Adipocyte (in vitro differentiated cells): ENCODE results near the gene GLIS2.
"Not testable (repeated sequence)": the region's sequence is repeated elsewhere in the genome, so short reads cannot be mapped to it uniquely, and the experiment has no call there.

Experiments
- DNase-seq: peaks from one replicate; pipeline ENCODE4 v3.0.0-alpha.2; 2015; ENCODE audit warnings: low read depth
- H3K27me3 ChIP-seq: replicated peaks from 2 replicates; pipeline ENCODE4 v1.7.0; 2013; ENCODE audit warnings: mild to moderate bottlenecking, low read length, moderate library complexity; ENCODE audit not compliant: control insufficient read depth, insufficient read depth
- H3K36me3 ChIP-seq: 2 replicates; pipeline ENCODE4 v1.7.0; 2013; ENCODE audit warnings: low read length, mild to moderate bottlenecking, moderate library complexity; ENCODE audit not compliant: control insufficient read depth, insufficient read depth, severe bottlenecking
- H3K4me1 ChIP-seq: 2 replicates; pipeline ENCODE4 v1.7.0; 2013; ENCODE audit warnings: mild to moderate bottlenecking, low read length, moderate library complexity; ENCODE audit not compliant: control insufficient read depth, insufficient read depth
- H3K4me3 ChIP-seq: 2 replicates; pipeline ENCODE4 v1.7.0; 2013; ENCODE audit warnings: mild to moderate bottlenecking, low read length, moderate library complexity
- H3K9ac ChIP-seq: 2 replicates; pipeline ENCODE4 v1.7.0; 2013; ENCODE audit warnings: mild to moderate bottlenecking, low read length, moderate library complexity
- H3K9me3 ChIP-seq: 2 replicates; pipeline ENCODE4 v1.7.0; 2013; ENCODE audit warnings: mild to moderate bottlenecking, low read length, moderate library complexity; ENCODE audit not compliant: control insufficient read depth

The GLIS2 gene

DNA sequence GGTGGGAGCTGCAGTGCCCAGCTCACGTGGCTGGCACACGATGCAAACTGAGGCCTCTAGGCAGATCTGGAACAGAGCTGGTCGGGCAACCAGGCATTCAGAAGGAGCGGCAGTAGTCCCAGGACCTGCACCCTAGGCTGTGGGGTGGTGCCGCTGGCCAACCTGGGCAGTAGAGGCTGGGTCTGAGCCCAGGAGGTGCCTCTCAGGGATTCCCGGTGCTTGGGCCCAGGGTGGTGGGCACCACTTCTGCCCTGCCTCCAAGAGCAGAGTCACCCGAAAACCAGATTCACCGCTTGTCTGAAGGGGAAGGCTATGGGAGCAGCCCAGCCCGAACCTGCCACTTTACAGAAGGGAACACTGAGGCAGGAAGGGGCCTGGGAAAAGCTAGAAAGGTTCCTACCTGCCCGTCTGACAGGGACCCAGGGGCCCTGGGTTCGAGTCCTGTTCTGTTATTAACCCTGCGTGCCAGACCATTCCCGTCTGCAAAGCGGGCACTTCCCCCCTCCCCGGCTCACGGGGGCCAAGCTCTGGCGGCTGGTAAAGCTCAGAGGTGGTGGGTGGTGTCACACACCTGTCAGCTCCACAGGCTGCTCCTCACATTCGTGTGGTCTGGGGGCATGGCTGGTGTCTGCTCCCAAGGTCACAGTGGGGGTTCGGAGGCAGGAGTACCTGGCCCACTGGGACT is 16.9 kb downstream of the GLIS2 start:
- no peaks in the 10 kb centered on the region for H3K9me3 ChIP-seq
- no peak for DNase-seq
- H3K4me3 ChIP-seq, result no peak overlapping the region
- no peak overlapping the region for H3K9ac ChIP-seq
- no peaks in the 10 kb centered on the region for H3K27me3 ChIP-seq
- H3K36me3 ChIP-seq, result peaks cover 32% of the 10 kb centered on the region
- H3K4me1 ChIP-seq, result peaks cover 13% of the 10 kb centered on the region

DNA sequence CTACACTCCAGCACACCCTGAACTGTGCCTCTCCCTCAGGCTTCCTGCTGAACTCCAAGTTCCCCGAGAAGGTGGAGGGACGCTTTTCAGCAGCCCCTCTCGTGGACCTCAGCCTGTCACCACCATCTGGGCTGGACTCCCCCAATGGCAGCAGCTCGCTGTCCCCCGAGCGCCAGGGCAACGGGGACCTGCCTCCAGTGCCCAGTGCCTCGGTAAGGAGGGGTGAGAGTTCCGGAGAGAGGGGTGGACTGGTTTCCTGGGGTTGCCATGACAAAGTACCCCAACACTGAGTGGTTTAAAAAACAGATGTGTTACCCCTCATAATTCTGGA is 17.4 kb downstream of the GLIS2 start:
- Histone ChIP-seq H3K36me3 (peaks cover 32% of the 10 kb centered on the region), H3K27me3 (no peaks in the 10 kb centered on the region)
- DNase-seq, result no peak

DNA sequence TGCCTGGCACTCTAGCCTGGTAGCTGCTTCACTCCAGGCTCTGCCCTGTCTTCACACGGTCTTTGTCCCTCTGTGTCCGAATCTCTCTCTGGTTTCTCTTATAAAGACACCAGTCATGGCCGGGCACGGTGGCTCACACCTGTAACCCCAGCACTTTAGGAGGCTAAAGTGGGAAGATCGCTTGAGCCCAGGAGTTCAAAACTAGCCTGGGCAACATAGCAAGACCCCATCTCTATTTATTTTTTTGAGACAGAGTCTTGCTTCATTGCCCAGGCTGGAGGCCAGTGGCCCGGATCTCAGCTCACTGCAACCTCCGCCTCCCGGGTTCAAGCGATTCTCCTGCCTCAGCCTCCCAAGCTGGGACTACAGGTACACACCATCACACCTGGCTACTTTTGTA is 17.8 kb downstream of the GLIS2 start:
- not testable (repeated sequence) for H3K9ac ChIP-seq, DNase-seq, H3K27me3 ChIP-seq, H3K4me3 ChIP-seq, H3K4me1 ChIP-seq, H3K9me3 ChIP-seq
- H3K36me3 ChIP-seq, result peaks cover 32% of the 10 kb centered on the region

More for the DNA sequence above, 17.4 kb downstream of the GLIS2 start:
- H3K9ac ChIP-seq, result no peak overlapping the region
- peaks cover 8% of the 10 kb centered on the region for H3K4me1 ChIP-seq
- no peaks in the 10 kb centered on the region for H3K9me3 ChIP-seq
- H3K4me3 ChIP-seq, result no peak overlapping the region

DNA sequence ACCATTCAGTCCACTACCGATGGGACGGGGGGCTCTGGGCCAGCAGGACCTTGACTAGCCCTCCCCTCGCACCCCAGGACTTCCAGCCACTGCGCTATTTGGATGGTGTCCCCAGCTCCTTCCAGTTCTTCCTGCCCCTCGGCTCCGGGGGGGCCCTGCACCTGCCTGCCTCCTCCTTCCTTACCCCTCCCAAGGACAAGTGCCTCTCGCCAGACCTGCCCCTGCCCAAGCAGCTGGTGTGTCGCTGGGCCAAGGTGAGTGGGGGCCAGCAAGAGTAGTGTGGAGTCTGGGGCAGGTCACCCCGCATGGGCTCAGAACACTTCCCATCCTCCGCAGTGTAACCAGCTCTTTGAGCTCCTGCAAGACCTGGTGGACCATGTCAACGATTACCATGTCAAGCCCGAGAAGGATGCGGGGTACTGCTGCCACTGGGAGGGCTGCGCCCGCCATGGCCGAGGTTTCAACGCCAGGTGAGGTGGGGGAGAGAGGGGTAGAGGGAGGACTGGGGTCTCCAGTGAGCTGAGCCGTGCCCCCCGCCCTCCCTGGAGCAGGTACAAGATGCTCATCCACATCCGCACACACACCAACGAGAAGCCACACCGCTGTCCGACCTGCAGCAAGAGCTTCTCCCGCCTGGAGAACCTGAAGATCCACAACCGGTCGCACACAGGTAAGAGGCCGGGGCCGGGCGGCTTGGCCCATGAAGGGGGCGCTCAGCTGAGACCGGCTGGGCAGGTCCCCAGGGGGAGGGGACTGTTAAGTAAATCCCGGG is 19.0 kb downstream of the GLIS2 start:
- Histone ChIP-seq H3K36me3 (peaks cover 32% of the 10 kb centered on the region), H3K9ac (no peak overlapping the region), H3K27me3 (no peaks in the 10 kb centered on the region), H3K9me3 (no peaks in the 10 kb centered on the region), H3K4me3 (no peak overlapping the region), H3K4me1 (no peaks in the 10 kb centered on the region)
- DNase-seq, result no peak

DNA sequence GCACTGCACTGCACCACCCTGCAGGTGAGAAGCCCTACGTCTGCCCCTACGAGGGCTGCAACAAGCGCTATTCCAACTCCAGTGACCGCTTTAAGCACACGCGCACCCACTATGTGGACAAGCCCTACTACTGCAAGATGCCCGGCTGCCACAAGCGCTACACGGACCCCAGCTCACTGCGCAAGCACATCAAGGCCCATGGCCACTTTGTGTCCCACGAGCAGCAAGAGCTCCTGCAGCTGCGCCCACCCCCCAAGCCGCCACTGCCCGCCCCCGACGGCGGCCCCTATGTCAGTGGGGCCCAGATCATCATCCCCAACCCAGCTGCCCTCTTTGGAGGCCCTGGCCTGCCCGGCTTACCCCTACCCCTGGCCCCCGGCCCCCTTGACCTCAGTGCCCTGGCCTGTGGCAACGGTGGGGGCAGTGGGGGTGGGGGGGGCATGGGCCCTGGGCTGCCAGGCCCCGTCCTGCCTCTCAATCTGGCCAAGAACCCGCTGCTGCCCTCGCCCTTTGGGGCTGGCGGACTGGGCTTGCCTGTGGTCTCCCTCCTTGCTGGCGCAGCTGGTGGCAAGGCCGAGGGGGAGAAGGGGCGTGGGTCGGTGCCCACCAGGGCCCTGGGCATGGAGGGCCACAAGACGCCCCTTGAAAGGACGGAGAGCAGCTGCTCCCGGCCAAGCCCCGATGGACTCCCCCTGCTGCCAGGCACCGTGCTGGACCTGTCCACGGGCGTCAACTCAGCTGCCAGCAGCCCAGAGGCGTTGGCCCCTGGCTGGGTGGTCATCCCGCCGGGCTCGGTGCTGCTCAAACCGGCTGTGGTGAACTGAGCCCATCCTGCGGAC is 21.1 kb downstream of the GLIS2 start:
- peaks cover 45% of the 10 kb centered on the region for H3K36me3 ChIP-seq
- no peak overlapping the region for H3K4me3 ChIP-seq
- no peaks in the 10 kb centered on the region for H3K4me1 ChIP-seq
- no peaks in the 10 kb centered on the region for H3K9me3 ChIP-seq
- no peak overlapping the region for H3K9ac ChIP-seq
- DNase-seq, result no peak
- no peaks in the 10 kb centered on the region for H3K27me3 ChIP-seq

DNA sequence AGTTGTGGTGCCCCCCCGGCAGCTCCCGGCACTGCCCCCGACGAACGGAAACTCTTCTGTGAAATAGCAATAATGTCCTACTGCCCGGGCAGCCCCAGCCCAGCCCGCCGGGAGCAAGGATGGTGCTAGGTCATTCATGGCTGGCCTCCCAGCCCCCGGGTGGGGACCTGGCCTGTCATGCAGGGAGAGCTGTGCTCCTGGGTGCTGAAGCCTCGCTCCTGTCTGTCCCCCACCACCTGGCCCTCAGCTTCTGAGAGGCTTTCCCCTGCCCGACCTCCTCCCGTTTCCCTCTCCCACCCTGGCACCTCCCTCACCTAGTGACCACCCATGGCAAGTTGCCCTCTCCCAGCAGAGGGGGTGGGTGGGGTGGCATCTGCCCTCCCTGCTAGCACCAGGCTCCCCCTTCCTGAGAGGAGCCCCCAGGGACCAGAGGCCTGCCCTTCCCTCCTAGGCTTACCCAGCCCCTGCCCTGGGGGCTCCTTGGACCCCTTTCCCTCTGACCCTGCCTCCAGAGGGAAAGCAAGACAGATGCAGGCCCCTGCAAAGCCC is 21.7 kb downstream of the GLIS2 start:
- no peaks in the 10 kb centered on the region for H3K9me3 ChIP-seq
- H3K4me3 ChIP-seq, result no peak overlapping the region
- DNase-seq, result no peak
- H3K4me1 ChIP-seq, result no peaks in the 10 kb centered on the region
- no peak overlapping the region for H3K9ac ChIP-seq
- H3K27me3 ChIP-seq, result no peaks in the 10 kb centered on the region
- peaks cover 39% of the 10 kb centered on the region for H3K36me3 ChIP-seq

DNA sequence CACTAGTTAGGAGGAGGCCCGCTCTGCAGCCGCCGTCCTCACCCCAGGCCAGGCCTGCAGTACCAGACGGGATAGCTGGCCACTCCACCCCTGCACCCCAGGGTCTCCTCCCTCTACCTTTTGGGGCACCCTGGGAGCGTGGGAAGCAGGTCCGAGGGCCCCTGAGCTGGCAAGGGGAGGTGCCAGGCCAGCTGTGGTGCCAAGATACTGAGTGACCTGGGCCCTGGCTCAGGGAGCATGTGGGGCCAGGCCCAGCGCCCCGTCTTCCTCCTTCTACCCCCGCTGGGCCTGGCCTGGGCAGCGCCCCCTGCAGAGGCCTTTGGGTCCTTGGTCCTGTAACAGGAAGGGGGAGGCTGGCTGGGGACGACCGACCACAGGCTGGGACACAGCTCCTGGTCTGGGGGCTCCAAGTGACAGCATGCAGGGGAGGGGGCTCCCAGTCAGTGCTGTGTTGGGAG is 22.3 kb downstream of the GLIS2 start:
- H3K4me1 ChIP-seq, result no peaks in the 10 kb centered on the region
- H3K27me3 ChIP-seq, result no peaks in the 10 kb centered on the region
- no peak overlapping the region for H3K4me3 ChIP-seq
- DNase-seq, result no peak
- H3K9ac ChIP-seq, result no peak overlapping the region
- H3K36me3 ChIP-seq, result peaks cover 38% of the 10 kb centered on the region
- no peaks in the 10 kb centered on the region for H3K9me3 ChIP-seq

DNA sequence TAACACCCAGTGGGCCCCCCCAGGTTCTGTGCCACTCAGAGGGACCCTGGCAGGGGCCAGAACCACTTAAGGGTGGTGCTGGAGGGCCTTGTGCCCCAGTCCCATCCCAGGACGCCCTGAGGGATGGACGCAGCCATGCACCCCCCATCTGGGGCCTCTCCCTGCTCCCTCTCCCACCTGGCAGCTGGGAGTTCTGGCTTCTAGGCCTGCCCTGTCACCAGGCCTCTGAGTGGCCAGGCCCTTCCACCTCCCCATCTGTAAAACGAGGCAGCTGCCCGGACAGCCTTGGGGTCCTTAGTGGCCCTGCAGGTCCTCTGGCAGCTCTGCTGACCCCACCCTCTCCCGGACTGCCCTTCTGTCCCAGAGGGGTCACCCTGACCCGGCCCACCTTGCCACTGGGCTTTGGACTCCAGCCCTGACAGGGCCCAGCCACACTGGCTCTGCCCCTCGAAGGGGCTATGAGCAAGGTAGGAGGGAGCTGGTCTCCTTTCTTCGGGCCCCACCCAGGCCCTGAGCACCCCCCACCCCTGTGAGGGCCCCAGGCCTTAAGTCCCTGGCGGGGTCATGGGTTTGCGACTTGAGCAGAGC is 22.9 kb downstream of the GLIS2 start:
- H3K9ac ChIP-seq, result no peak overlapping the region
- no peaks in the 10 kb centered on the region for H3K9me3 ChIP-seq
- H3K36me3 ChIP-seq, result peaks cover 32% of the 10 kb centered on the region
- H3K4me3 ChIP-seq, result no peak overlapping the region
- no peaks in the 10 kb centered on the region for H3K27me3 ChIP-seq
- no peaks in the 10 kb centered on the region for H3K4me1 ChIP-seq
- DNase-seq, result no peak

DNA sequence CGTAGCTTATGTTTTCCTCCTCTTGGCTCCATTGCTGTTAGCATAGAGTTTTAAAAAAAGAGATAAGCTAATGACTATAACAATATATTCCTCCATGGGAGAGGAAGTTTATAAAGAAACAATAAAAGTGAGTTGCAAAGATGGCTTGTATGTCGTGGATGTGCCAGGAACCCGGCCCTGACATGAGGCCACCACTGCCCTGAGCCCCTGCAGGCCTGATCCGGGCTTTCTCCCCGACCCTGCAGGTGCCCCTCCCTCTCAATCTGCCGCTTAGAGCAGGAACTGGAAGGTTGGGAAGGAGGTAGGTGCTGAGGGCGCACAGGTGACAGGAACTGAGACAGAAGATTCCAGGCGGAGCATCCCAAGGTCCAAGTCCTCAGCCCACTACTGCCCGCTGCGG is 23.6 kb downstream of the GLIS2 start:
- no peaks in the 10 kb centered on the region for H3K9me3 ChIP-seq
- H3K4me3 ChIP-seq, result no peak overlapping the region
- H3K4me1 ChIP-seq, result no peaks in the 10 kb centered on the region
- no peak for DNase-seq
- H3K36me3 ChIP-seq, result peaks cover 32% of the 10 kb centered on the region
- H3K9ac ChIP-seq, result no peak overlapping the region
- no peaks in the 10 kb centered on the region for H3K27me3 ChIP-seq

DNA sequence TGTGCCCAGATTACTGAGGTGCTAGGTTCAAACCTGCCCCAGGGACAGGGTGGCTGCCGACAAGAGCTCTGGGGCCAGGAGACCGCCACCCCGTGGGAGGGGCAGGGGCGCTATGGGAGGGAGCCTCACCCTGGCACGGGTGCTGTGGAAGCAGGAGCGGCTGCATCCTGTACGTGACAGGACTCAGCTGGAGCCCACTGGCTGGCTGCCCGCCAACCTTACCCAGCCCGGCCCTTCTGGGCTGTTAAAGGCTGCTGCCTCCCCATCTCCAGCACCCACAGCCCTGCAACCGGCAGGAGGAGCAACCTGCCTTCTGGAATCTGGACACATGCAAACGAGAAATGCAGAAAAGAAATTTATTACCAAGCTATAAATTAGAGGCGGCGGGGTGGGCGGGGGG is 24.0 kb downstream of the GLIS2 start:
- H3K9me3 ChIP-seq, result no peaks in the 10 kb centered on the region
- H3K36me3 ChIP-seq, result peaks cover 29% of the 10 kb centered on the region
- DNase-seq, result no peak
- no peaks in the 10 kb centered on the region for H3K27me3 ChIP-seq
- H3K4me1 ChIP-seq, result no peaks in the 10 kb centered on the region
- H3K9ac ChIP-seq, result no peak overlapping the region
- H3K4me3 ChIP-seq, result no peak overlapping the region

DNA sequence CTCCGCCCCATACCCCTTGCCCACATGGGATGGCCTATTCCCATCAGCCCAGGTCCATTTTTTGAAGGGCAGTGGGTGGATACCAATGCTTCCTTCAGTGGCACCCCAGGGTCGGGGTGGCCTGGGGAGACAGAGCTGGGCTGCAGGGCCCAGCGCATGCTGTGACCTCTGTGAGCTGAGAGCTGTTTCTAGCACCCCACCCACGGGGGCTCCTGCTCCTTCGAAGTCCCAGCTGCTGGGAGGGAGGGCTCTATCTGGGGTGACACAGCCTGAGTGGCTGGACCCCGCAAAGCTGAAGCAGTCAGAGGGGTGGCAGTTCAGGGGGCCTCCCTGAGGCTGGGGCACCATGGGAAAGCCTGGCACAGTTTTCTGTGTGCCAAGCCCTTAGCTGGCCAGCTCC is 24.6 kb downstream of the GLIS2 start:
- DNase-seq, result no peak
- no peaks in the 10 kb centered on the region for H3K27me3 ChIP-seq
- H3K4me3 ChIP-seq, result no peak overlapping the region
- no peak overlapping the region for H3K9ac ChIP-seq
- H3K4me1 ChIP-seq, result no peaks in the 10 kb centered on the region
- H3K9me3 ChIP-seq, result no peaks in the 10 kb centered on the region
- H3K36me3 ChIP-seq, result peaks cover 24% of the 10 kb centered on the region
